ENCODE data around the gene NIPAL3. TPM values are rescaled to one million over a fixed set of nuclear protein-coding genes. Genes with fewer than 3 reads are reported as not detected.

Gene NIPAL3
- total RNA-seq, 1 experiment from 2014 or later = 7.7 TPM

- H2BK15ac ChIP-seq (ENCODE audit: low read depth, low read length) = no peak overlapping the region
- no peak for DNase-seq
- Mint-ChIP-seq H3K36me3 (ENCODE audit: insufficient read depth in 1 of 3, low read depth in 3 of 3) (peaks cover 0 to 12% (median 9%) of the 10 kb centered on the region in 3 experiments; a peak in 6 of 7 replicates), H3K27me3 (ENCODE audit: low read depth) (no peaks in the 10 kb centered on the region), H3K27ac (peak overlapping the region in 1 of 3 experiments; percentile 89; a peak in 2 of 7 replicates), H3K4me3 (no peak overlapping the region), H3K9me3 (no peaks in the 10 kb centered on the region), H3K4me1 (peaks cover 20 to 33% of the 10 kb centered on the region in 2 experiments)
- no peak overlapping the region for H3K4ac ChIP-seq (ENCODE audit: low read depth, low read length)
- H2AFZ ChIP-seq (ENCODE audit: low read length) = no peak overlapping the region
- no peak overlapping the region for H4K8ac ChIP-seq (replicated peaks; ENCODE audit: insufficient read length, low read depth, low read length)
- no peaks in the 10 kb centered on the region for H3K4me1 ChIP-seq (ENCODE audit: insufficient read depth, low read length)
- H3K27me3 ChIP-seq (ENCODE audit: insufficient read depth, low read length) = no peaks in the 10 kb centered on the region
- no peak overlapping the region for H2BK12ac ChIP-seq (ENCODE audit: insufficient read length, low read depth, low read length)
- H3K27ac ChIP-seq (ENCODE audit: insufficient read length, low read depth, low read length) = no peak overlapping the region
- H3K9me3 ChIP-seq (ENCODE audit: control insufficient read depth, low read depth, low read length) = no peaks in the 10 kb centered on the region
- no peak overlapping the region for H3T11ph ChIP-seq (ENCODE audit: low read length)
- no peak overlapping the region for H2BK120ac ChIP-seq (ENCODE audit: low read depth, low read length, poor library complexity, severe bottlenecking)
- no peak overlapping the region for H4K5ac ChIP-seq (ENCODE audit: insufficient read length, low read depth, low read length)
- H3K23me2 ChIP-seq (ENCODE audit: insufficient read length, low read depth, low read length, poor library complexity, severe bottlenecking) = no peaks in the 10 kb centered on the region
- no peaks in the 10 kb centered on the region for H3K79me2 ChIP-seq (ENCODE audit: insufficient read depth, low read length)
- H3K79me1 ChIP-seq (ENCODE audit: insufficient read depth, low read depth, low read length, poor library complexity, severe bottlenecking) = no peaks in the 10 kb centered on the region
- H3K9ac ChIP-seq (ENCODE audit: extremely low read depth, insufficient read length, low read length) = no peak overlapping the region
- H4K91ac ChIP-seq (ENCODE audit: insufficient read length, low read depth, low read length) = no peak overlapping the region
- H4K20me1 ChIP-seq (ENCODE audit: control insufficient read depth, insufficient read depth, insufficient read length) = no peaks in the 10 kb centered on the region
- no peak overlapping the region for H2AK5ac ChIP-seq (ENCODE audit: insufficient read length, low read length)
- no peak overlapping the region for H3K14ac ChIP-seq (ENCODE audit: insufficient read depth, low read length)
- no peak overlapping the region for H2BK5ac ChIP-seq (ENCODE audit: insufficient read length, low read length)
- no peak overlapping the region for H3K4me2 ChIP-seq (ENCODE audit: insufficient read depth, insufficient read length, low read length)
- H2BK20ac ChIP-seq (ENCODE audit: low read depth, low read length, poor library complexity, severe bottlenecking) = no peak overlapping the region
- H3K56ac ChIP-seq (ENCODE audit: insufficient read length, low read depth, low read length) = no peak overlapping the region
- TF ChIP-seq CTCF (conservative IDR thresholded peaks at IDR 0.05) = no peak
- H3K23ac ChIP-seq (ENCODE audit: insufficient read length, low read depth, low read length) = no peak overlapping the region
- H3K18ac ChIP-seq (ENCODE audit: insufficient read length, low read depth, low read length) = no peak overlapping the region
- WGBS (ENCODE audit: extremely low coverage, insufficient read length, low lambda C conversion rate) = no CpG with 5 or more reads among the region's 7 CpGs
Measured at GRCh38 chr1:24373044-24373443, 42.6 kb upstream of the NIPAL3 start.

Data from H9 (cell line).